Measurements from ENCODE around the gene PFKL.

GRCh38 chr21:44332965-44333364 is 33.1 kb downstream of the PFKL start:
- TF ChIP-seq SUZ12 (IDR thresholded peaks at IDR 0.05; ENCODE audit: extremely low read depth, insufficient read depth, insufficient read length) (no peak), ZNF274 (IDR thresholded peaks at IDR 0.05; ENCODE audit: low read depth, low read length) (no peak), YY1 (IDR thresholded peaks at IDR 0.05; ENCODE audit: insufficient read depth, insufficient read length) (no peak)
